ENCODE measurements around the gene MX2.
"Not testable (repeated sequence)": the region's sequence is repeated elsewhere in the genome, so short reads cannot be mapped to it uniquely, and the experiment has no call there.

MX2 gene

DNA sequence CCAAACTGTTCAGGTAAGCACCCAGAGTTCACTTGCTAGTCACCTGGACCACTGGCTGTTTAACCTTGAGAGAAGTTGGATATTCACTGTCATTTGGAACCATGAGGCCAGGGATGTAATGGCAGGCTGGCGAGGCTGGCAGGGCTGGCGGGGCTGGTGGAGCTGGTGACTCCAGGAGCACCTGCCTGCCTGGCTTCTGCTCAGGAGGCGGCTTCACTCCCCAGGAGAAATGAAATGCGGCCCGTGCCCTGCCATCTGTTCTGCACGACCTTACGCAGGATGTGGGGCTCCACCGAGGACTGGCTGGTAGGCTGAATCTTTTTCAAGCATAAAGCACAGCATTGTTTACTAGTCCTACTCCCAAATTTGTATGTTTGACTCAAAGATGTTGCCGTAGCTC, 41.5 kb downstream of the MX2 start:
- H3K4me3 Mint-ChIP-seq = no peak overlapping the region
- ATAC-seq (no peak), DNase-seq (no peak)
- no peaks in the 10 kb centered on the region for H3K27me3 Mint-ChIP-seq
- no peaks in the 10 kb centered on the region for H3K9me3 Mint-ChIP-seq
- H3K27ac Mint-ChIP-seq = no peak overlapping the region
- H3K36me3 Mint-ChIP-seq (ENCODE audit: low read depth) = peaks cover 35% of the 10 kb centered on the region
- H3K4me1 Mint-ChIP-seq = no peaks in the 10 kb centered on the region

DNA sequence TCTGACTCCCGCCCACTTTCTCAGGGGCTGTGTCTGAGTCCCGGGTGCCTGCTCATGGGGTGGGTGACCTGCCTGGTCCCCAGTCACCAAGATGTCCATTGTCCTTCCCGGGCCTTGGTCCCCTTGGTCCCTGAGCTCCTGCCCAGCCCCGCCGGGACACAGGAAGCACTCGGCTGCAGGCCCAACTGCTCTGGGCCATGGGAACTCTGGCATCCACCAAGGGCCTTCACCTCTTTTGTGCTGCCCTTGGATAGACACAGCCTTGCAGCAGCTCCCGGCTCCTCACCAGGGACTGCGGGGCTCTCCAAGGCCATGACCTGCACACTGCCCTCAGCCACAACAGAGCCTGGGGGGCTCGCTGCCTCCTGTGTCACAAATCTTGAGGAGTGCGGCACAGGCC, 42.1 kb downstream of the MX2 start:
- no peaks in the 10 kb centered on the region for H3K4me1 Mint-ChIP-seq
- peaks cover 41% of the 10 kb centered on the region for H3K36me3 Mint-ChIP-seq (ENCODE audit: low read depth)
- DNase-seq = no peak
- no peaks in the 10 kb centered on the region for H3K9me3 Mint-ChIP-seq
- ATAC-seq = no peak
- no peaks in the 10 kb centered on the region for H3K27me3 Mint-ChIP-seq
- H3K4me3 Mint-ChIP-seq = no peak overlapping the region
- no peak overlapping the region for H3K27ac Mint-ChIP-seq

DNA sequence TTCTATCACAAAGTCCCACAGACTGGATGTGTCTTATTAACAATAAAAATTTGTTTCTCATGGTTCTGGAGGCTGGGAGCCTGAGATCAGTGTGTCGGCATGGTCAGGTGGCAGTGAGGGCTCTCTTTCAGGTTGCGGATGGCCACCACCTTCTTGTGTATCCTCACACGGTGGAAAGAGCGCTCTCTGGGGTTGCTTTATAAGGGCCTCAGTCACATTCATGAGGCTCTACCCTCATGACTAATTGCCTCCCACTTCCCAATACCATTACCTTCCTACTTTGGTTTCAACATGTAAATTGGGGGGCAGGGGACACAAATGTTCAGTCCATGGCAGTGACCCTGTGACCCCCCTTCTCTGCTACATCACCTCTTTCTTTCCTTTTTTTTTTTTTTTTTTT, 43.5 kb downstream of the MX2 start:
- ATAC-seq (no peak), DNase-seq (no peak)
- Mint-ChIP-seq H3K27ac (no peak overlapping the region), H3K36me3 (ENCODE audit: low read depth) (peaks cover 51% of the 10 kb centered on the region), H3K9me3 (no peaks in the 10 kb centered on the region), H3K4me1 (no peaks in the 10 kb centered on the region), H3K4me3 (no peak overlapping the region), H3K27me3 (no peaks in the 10 kb centered on the region)

DNA sequence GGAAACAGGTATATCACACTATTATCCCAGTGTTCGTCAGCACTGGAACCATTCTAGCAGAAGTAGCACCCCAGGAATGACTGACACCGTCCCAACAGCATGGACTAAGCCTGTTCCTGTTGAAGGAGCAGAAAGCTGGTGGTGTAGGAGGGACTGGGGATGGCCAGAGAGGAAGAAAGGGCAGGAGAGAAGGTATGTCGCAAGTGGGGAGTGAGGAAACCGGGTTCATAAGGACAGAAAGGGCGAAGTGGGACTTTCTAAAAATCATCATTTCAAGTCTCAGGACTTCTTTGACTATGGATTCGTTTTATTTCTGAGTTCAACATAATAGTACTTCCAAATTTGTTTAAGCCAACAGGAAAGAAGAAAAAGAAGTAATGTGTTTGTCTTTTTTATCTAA, 44.5 kb downstream of the MX2 start:
- Mint-ChIP-seq H3K27ac (no peak overlapping the region), H3K4me1 (no peaks in the 10 kb centered on the region), H3K9me3 (no peaks in the 10 kb centered on the region), H3K27me3 (no peaks in the 10 kb centered on the region), H3K36me3 (ENCODE audit: low read depth) (peaks cover 49% of the 10 kb centered on the region), H3K4me3 (no peak overlapping the region)
- ATAC-seq = no peak
- no peak for DNase-seq

DNA sequence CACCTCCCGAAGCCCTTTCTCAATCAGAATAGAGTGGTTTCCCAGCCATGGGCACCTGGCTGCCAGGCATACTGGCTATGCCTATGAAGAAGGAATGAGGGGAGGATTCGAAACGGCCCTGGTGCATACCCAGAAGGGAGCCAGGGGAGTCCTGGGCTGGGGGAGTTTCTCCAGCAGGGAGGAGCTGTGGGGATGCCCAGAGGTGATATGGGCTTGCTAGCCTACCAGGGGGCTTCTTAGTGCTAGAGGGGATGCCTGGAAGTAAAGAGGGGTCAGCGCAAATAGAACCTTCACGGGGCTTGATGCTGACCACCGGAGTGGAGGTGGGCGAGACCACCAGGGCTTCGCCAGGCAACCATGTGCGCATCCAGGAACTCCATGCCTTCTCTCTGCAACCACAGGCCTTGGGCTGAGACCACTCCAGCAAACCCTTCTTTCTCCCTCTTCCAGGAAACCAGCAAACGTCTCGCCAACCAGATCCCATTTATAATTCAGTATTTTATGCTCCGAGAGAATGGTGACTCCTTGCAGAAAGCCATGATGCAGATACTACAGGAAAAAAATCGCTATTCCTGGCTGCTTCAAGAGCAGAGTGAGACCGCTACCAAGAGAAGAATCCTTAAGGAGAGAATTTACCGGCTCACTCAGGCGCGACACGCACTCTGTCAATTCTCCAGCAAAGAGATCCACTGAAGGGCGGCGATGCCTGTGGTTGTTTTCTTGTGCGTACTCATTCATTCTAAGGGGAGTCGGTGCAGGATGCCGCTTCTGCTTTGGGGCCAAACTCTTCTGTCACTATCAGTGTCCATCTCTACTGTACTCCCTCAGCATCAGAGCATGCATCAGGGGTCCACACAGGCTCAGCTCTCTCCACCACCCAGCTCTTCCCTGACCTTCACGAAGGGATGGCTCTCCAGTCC, 46.0 kb downstream of the MX2 start:
- no peak overlapping the region for H3K4me3 Mint-ChIP-seq

DNA sequence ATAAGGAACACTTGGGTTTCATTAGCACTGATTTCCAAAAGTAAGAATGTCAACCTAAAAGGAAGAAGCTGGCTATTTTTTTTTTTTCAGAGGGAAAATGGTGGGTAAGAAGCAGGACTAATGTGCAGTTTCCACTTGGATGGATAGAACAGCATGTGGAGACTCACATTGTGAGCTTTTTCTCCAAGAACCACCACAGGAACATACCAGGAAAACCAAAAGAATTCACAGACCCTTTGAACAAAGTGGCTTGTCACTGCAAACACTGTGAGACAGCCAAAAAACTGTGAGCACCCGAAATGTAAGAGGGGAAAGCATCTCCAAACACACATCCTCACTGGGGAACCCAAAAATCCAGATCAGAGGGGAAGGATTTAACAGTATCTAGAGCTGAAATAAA, 48.5 kb downstream of the MX2 start:
- H3K27me3 Mint-ChIP-seq = no peaks in the 10 kb centered on the region
- H3K9me3 Mint-ChIP-seq = peaks cover 30% of the 10 kb centered on the region
- no peak overlapping the region for H3K27ac Mint-ChIP-seq
- DNase-seq (no peak), ATAC-seq (no peak)
- no peak overlapping the region for H3K4me3 Mint-ChIP-seq
- H3K4me1 Mint-ChIP-seq = no peaks in the 10 kb centered on the region
- H3K36me3 Mint-ChIP-seq (ENCODE audit: low read depth) = peaks cover 37% of the 10 kb centered on the region

More for the DNA sequence above, 46.0 kb downstream of the MX2 start:
- ATAC-seq (no peak), DNase-seq (no peak)
- Mint-ChIP-seq H3K27me3 (no peaks in the 10 kb centered on the region), H3K27ac (no peak overlapping the region), H3K4me1 (no peaks in the 10 kb centered on the region), H3K9me3 (peaks cover 12% of the 10 kb centered on the region), H3K36me3 (ENCODE audit: low read depth) (peaks cover 43% of the 10 kb centered on the region)

DNA sequence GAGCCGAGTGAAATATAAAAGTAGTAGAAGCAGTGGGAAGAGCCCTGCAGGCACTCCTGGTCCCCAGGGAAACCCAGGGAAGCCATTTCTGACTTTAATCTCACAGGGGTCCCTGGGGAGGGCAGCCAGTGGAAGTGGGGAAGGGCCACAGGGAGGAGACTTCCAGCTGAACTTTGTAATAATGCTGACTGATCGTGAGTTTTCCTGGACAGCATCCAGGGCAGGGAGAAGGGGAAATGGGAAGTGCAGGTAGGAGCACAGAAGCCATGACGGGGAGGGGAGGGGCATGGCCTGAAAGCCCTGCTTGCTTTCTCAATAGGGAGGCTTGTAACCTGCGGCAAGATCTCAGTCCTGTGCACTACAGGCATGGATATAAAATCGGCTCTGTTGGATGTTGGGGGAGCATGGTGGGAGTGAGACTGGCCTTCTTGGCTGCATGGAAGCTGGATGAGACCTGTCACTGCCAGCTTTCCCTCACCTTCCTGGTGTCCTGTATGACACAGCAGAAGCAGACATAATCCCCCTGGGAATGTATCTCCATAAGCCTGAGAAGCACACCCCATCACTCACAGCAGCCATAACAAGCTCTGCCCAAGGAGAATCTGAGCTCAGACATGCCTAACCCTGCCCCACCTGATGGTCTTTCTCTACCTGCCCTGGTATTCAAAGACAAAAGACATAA, 49.1 kb downstream of the MX2 start:
- no peak overlapping the region for H3K27ac Mint-ChIP-seq

DNA sequence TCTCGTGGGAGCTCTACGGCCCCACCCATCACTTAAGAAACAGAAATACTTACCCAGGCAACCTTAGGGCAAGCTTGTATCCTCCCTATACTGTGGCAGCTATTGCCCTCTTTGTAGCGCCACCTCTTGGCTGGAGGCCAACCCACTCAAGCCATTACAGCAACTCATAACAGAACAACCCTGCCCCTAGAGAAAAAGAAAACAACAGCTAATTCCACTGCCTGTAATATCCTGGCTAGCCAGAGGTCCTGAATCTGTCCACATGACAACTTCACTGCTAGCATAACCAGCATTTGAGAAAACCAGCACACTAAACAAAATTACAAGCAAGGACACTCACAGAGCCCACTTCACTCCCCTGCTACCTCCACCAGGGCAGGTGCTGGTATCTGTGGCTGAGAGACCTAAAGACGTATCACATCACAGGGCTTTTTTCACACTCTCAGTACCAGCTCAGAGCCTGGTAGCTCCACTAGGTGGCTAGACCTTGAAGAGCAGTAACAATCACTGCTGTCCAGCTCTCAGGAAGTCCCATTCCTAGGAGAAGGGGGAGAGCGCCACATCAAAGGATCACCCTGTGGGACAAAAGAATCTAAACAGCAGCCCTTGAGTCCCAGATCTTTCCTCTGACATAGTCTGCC, 49.7 kb downstream of the MX2 start:
- DNase-seq (no peak), ATAC-seq (peak; percentile 33)
- H3K9me3 Mint-ChIP-seq = peaks cover 30% of the 10 kb centered on the region
- peaks cover 32% of the 10 kb centered on the region for H3K36me3 Mint-ChIP-seq (ENCODE audit: low read depth)
- H3K4me3 Mint-ChIP-seq = no peak overlapping the region
- no peaks in the 10 kb centered on the region for H3K4me1 Mint-ChIP-seq
- H3K27me3 Mint-ChIP-seq = no peaks in the 10 kb centered on the region
- no peak overlapping the region for H3K27ac Mint-ChIP-seq

More for the DNA sequence above, 49.1 kb downstream of the MX2 start:
- Mint-ChIP-seq H3K4me3 (no peak overlapping the region), H3K36me3 (ENCODE audit: low read depth) (peaks cover 37% of the 10 kb centered on the region), H3K4me1 (no peaks in the 10 kb centered on the region), H3K27me3 (no peaks in the 10 kb centered on the region), H3K9me3 (peaks cover 30% of the 10 kb centered on the region)
- ATAC-seq = no peak
- no peak for DNase-seq

DNA sequence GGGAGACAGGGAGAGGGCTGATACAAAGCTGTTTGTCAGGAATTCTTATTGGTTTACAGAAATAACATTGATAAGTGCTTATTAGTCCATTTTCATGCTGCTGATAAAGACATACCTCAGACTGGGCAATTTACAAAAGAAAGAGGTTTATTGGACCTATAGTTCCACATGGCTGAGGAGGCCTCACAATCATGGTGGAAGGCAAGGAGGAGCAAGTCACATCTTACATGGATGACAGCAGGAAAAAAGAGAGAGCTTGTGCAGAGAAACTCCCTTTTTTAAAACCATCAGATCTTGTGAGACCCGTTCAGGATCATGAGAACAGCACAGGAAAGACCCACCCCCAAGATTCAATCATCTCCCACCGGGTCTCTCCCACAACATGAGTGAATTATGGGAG, 55.7 kb downstream of the MX2 start:
- not testable (repeated sequence) for H3K36me3 Mint-ChIP-seq (ENCODE audit: low read depth); H3K27ac Mint-ChIP-seq; DNase-seq; H3K4me3 Mint-ChIP-seq; H3K27me3 Mint-ChIP-seq; ATAC-seq
- peaks cover 20% of the 10 kb centered on the region for H3K9me3 Mint-ChIP-seq
- peaks cover 14% of the 10 kb centered on the region for H3K4me1 Mint-ChIP-seq

DNA sequence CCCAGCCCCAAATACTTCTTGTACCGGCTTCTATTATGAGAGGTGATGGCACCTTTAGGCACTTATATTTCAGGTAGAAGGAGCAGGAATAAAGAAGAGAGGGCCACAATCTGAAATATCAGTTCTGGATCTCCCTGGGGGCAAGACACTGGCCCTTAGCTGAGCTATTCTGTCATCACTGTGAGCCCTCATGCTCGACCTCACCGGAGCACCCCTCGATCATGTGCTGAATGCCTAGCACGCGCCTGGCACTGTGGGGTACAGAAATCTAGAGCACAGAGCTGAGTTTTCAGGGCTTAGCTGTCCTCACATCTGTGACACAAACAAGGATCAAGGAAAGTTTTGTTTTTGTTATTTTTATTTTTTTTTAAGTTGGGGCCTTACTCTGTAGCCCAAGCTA, 56.6 kb downstream of the MX2 start:
- Mint-ChIP-seq H3K9me3 (peaks cover 11% of the 10 kb centered on the region), H3K27ac (no peak overlapping the region), H3K27me3 (no peaks in the 10 kb centered on the region), H3K36me3 (ENCODE audit: low read depth) (no peaks in the 10 kb centered on the region), H3K4me1 (peaks cover 20% of the 10 kb centered on the region), H3K4me3 (no peak overlapping the region)
- no peak for ATAC-seq
- no peak for DNase-seq

DNA sequence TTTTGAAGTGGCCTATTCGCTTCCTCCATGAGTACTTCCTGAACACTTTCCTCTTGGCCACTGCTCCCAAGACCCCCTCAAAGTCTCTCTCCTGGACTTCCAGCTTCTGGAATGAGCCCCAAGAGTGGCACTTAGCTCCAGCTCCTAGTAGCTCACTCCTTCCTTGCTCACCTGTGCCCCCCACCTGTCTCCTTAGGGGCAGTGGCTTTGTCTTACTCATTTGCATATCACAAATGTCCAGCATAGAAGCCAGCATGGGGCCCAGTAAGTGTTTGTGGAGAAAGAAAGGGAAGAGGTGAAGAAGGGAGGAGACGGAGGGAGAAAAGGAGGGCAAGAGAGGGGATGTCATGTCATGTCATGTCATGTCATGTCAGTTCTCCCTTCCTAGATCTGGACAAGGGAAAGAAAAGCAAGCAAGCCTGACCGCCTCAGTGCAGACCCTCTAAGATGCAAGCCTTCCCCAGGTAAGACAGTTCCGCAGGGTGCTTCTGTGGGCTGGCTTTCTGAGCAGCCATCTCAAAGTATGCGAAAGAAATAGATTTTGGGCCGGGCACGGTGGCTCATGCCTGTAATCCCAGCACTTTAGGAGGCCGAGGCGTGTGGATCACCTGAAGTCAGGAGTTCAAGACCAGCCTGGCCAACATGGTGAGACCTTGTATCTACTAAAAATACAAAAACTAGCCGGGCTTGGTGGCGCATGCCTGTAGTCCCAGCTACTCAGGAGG, 57.3 kb downstream of the MX2 start:
- Mint-ChIP-seq H3K4me1 (peaks cover 25% of the 10 kb centered on the region), H3K27me3 (no peaks in the 10 kb centered on the region), H3K27ac (no peak overlapping the region), H3K36me3 (ENCODE audit: low read depth) (no peaks in the 10 kb centered on the region), H3K9me3 (peaks cover 4% of the 10 kb centered on the region), H3K4me3 (peak overlapping the region; percentile 76)
- DNase-seq (no peak), ATAC-seq (no peak)

DNA sequence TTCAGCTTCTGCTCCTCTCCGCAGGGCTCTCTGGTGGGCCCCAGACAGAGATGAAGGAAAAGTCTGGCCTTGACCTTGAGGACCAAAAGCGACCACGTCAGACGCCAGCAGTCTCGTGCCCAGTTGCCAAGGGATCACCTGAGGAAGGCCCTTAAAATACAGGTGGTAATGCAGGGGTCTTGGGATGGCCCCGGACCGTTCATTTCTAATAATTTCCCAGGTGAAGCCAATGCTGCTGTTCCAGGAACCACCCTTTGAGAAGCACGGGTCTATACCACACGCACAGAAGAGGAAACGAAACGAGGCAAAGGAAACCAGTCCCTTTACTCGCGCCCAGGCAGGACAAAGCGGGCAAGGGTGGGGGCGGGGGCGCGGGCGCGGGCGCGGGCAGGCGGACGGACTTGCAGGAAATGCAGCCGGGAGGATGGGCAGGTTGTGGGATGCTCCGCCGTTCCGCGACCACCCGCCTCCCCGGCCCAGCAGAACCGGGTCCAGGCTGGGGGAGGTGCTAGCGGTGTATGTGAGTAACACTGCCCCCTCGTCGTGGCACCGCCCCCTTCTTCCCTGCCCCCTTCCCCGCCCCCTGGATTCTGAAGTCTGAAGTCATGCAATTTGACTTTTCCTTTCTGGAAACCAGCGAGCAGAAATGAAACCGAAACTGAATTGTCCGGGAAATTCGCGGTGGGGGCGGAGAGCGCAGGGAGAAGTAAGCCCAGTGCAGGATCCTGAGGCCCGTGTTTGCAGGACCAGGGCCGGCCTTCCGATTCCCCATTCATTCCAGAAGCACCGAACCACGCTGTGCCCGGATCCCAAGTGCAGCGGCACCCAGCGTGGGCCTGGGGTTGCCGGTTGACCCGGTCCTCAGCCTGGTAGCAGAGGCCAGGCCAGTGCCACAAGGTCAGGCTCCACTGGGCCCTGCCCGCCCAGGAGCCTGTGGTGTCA, 58.4 kb downstream of the MX2 start:
- DNase-seq (peak; percentile 50), ATAC-seq (peak; percentile 62)
- peaks cover 29% of the 10 kb centered on the region for H3K4me1 Mint-ChIP-seq
- H3K36me3 Mint-ChIP-seq (ENCODE audit: low read depth) = no peaks in the 10 kb centered on the region
- H3K27me3 Mint-ChIP-seq = no peaks in the 10 kb centered on the region
- peak overlapping the region; percentile 76 for H3K4me3 Mint-ChIP-seq
- no peaks in the 10 kb centered on the region for H3K9me3 Mint-ChIP-seq
- peak overlapping the region; percentile 78 for H3K27ac Mint-ChIP-seq

DNA sequence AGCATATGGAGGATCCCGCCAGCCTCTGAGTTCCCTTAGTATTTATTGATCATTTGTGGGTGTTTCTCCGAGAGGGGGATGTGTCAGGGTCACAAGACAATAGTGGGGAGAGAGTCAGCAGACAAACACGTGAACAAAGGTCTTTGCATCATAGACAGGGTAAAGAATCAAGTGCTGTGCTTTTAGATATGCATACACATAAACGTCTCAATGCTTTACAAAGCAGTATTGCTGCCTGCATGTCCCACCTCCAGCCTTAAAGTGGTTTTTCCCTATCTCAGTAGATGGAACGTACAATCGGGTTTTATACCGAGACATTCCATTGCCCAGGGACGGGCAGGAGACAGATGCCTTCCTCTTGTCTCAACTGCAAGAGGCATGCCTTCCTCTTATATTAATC, 59.2 kb downstream of the MX2 start:
- not testable (repeated sequence) for DNase-seq; H3K9me3 Mint-ChIP-seq; ATAC-seq; H3K27me3 Mint-ChIP-seq; H3K36me3 Mint-ChIP-seq (ENCODE audit: low read depth)
- Mint-ChIP-seq H3K4me1 (peaks cover 35% of the 10 kb centered on the region), H3K27ac (peak overlapping the region; percentile 59), H3K4me3 (peak overlapping the region; percentile 76)

Data from activated naive CD8-positive, alpha-beta T cell treated with anti-CD3 and anti-CD28 coated beads, Interleukin-2, amount 50 U/mL, for 24 hours (primary cell).